NCI-H2227 (cell line): ENCODE measurements around the gene PLA2G4B.
"Not testable (repeated sequence)": the region's sequence is repeated elsewhere in the genome, so short reads cannot be mapped to it uniquely, and the experiment has no call there.

Source experiments
- DNase-seq: peaks from one replicate; lab custom pipeline; 2025; ENCODE audit not compliant: unreplicated experiment; lab: John Stamatoyannopoulos, UW

PLA2G4B gene

DNA sequence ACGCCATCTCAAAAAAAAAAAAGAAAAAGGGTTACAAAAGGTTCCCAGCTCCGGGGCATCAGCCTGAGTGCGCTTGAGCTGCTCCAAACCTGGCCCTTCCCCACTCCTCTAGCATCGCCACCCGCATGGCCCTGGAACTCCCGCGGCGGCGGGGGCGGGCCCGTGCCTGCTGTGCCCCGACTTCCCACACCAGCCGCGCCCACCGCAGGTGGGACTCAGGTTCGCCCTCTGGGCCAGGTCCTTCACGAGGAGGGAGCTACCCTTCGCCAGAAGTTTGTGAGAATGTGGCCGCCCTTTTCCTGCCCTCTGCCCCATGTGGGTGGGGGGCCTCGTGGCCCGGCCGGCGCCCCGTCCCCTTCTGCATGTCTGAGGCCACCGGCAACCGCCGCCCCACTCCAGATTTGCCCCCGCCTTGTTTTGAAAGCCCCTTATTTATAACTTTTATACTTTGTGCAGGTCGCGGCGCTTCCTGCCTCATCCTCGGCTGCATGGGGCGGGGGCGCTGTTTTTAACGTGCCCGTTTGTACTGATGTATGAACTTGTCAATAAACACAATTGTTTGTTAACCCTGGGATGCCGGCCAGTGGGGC, 11.3 kb upstream of the PLA2G4B start:
- no peak for DNase-seq

DNA sequence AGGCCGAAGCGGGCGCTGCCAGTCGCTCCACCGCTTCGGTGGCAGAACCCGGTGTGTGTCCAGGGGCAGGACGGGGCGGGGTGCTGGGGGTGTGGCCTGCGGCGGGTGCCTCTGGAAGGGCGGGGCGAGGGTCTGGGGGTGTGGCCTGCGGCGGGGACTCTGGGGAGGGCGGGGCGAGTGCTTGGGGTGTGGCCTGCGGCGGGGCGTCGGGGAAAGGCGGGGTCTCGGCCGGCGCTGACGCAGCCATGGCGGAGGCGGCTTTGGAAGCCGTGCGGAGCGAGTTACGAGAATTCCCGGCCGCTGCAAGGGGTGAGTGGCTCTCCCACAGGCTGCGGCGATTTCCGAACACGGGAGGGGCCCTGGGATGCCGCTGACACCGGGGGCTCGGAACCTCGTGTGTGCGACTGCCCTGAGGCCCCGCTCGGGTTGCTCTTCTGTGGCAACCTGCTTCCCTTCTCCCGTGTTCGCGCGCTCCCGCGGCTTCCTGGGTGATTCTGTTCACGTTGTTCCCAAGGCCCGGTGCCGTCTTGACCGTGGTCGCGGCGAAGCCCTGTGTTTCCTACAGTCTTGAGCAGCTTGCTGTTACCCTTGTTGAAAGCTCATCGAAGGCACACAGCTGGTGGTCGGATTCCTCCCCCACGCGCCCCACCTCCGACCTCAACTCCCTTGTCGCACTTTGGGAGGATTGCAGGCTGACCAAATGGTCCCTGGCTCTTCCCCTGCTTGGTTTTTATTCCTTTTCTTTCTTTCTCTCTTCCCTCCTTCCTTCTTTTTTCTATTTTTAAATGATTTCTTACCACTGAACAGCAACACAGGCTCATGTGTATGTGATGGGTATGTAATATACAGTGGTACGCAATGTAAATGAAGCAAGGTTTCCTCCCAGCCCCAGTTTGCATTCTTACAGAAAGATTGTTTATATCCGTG, 10.5 kb upstream of the PLA2G4B start, which contains the start of gene JMJD7:
Gene JMJD7, plus strand, starts transcription at position 213 of the 927 bp plus-strand sequence. Its CDS starts 33 bp downstream, at position 246.
- peak; percentile 85 for DNase-seq

DNA sequence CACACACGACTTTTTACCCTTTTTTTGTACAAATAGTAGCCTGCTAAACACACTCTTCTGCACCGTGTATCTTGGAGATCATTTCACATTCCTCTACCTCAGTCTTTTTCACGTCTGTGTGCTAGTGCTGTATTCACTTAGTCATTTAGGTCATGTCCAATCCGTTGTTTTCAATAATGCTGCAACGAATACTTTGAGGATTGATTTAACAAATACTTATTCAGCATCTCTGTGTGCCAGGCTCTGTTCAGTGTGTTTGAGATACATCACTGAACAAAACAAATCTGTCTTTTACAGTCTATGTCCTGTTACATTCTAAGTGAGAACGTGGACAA, 9.9 kb upstream of the PLA2G4B start:
- no peak for DNase-seq

DNA sequence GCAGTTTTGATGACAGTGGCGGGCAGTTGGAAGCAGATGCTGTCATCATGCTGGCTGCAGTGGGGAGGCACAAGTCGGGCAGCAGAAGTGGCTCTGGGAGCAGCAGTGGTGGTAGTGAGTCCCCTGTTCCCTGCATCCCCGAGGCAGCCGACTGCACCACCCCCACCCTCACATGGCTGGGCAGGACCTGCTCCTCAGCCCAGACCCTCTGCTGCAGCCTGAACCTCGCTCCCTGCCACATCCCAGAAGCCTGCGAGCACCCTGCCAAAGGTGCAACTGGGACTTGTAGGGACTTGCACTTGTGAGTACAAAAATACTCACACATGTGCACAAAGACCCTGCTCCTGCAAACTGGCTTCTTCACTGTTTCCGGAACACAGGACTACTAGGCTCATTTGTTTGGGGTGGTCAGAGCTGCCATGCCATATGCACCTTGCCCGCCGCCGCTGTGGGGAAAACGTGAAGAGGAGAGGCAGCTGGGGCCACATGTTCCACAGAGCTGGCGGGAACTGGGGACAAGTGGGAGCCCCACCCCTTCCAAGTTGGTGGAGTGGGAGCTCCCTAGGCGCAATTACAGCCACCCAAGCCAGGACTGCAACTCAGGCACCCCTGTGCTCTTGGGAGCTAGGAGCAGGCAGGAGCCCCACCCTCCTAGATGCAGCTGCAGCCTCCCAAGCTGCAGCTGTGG, 8.5 kb upstream of the PLA2G4B start:
- no peak for DNase-seq

DNA sequence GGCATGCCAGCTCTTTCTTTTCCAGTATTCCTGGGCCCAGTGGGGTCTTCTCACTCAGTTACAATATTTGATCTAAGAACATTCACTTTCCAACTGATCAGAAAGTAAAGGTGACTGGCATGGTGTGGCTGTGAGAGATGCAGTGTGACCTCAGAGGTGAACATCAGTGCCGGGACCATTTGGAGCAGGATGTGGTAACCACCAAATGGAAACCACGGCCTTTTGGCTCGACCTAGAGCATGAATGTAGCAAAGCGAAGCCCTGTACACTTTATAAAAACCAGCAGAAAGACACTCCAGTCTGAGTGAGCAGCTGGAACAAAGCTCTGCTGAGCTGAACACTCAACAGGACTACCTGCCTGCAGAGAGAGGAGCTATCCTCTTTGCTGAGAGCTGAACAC, 7.4 kb upstream of the PLA2G4B start:
- DNase-seq = not testable (repeated sequence)

DNA sequence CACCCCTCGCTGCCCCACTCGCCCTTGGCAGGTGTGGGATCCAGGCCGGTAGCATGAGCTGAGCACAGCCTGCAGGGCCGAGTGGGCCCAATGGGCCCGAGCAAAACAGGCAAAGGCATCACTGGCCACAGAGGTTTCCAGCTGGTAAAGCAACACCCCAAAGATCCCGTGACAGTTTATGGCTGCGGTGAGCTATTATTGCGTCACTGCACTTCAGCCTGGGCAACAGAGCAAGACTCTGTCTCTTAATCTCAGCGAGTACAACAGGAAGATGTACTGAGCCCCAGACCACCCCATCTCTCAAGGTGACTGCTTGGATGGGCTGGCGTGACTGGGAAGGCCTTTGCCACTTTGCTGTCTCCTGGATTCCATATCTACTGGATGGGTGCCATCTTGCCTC, 6.4 kb upstream of the PLA2G4B start:
- DNase-seq = no peak

DNA sequence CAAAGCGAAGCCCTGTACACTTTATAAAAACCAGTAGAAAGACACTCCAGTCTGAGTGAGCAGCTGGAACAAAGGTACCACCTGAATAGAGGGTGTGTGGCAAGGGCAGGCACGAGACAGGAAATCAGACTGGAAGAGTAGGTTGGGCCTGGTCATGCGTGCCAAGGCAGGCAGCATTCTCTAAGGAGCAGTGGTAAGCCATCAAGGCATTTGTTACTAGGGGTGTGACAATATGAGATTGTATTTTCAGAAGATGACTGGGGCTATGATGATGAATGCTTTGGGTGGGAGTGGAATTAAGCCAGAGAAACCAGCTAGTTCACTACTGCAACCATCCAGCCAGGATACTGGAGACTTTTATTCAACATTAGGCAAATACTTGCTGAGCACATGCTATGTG, 5.8 kb upstream of the PLA2G4B start:
- DNase-seq = no peak

DNA sequence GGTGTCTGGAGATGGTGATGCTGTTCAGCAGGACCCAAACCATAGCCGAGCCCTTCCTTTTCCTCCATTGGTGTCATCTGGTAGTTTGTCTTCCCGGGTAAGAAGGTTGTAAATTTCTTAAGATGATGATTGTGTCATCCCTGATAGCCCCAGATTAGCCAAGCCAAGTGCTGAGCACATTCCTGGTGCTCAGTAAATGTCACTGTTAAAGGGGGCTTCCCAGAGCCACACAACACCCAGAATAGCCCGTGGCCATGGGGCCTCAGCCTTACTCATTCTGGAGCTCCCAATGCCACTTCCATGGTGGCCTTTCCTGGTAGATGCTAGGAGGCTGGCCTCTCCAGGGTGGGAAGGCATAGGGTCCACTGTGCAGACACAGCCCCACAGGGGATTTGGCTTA, 4.6 kb upstream of the PLA2G4B start:
- no peak for DNase-seq

DNA sequence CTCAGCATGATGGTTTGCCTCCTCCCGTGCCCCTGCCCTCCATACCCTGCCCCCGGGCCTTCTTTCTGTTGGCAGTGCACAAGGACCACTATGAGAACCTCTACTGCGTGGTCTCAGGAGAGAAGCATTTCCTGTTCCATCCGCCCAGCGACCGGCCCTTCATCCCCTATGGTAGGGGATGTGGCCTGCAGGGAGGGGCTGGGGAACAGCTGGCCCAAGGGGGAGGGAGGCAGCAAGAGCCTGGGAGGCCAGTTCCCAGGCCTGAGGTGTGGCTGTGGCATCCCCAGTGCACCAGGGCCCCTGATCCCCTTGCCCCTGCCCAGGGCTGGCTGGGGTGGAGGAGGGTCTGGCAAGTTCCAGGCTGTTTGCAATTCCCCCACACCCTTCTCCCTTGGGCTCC, 2.6 kb upstream of the PLA2G4B start:
- DNase-seq = no peak

DNA sequence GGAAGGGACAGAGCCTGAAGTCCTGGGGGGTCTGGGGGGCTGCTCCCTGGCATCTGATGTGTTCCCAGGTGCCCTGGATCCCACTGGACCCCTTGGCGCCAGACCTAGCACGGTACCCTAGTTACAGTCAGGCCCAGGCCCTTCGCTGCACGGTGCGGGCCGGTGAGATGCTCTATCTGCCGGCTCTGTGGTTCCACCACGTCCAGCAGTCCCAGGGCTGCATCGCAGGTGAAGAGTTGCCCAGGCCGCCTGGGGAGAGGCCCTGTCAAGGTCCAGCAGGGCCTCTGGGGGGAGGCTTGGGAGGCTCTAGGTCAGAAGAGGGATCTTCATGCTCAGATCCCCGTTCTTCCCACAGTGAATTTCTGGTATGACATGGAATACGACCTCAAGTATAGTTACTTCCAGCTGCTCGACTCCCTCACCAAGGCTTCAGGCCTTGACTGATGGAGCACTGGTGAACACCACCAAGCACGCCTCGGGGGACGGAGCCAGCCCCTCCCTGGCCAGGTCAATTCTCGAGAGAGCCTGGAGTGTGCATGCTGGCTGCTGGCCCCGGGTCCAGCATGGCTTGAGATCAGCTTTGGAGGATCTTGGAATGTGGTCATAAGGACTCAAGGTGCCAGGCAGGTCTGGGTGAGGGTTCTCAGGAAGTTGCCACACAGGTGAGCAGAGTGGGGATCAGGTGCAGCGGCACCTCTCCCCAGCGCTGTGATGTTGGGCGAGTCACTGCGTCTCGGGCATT, 1.8 kb upstream of the PLA2G4B start:
- DNase-seq = no peak

DNA sequence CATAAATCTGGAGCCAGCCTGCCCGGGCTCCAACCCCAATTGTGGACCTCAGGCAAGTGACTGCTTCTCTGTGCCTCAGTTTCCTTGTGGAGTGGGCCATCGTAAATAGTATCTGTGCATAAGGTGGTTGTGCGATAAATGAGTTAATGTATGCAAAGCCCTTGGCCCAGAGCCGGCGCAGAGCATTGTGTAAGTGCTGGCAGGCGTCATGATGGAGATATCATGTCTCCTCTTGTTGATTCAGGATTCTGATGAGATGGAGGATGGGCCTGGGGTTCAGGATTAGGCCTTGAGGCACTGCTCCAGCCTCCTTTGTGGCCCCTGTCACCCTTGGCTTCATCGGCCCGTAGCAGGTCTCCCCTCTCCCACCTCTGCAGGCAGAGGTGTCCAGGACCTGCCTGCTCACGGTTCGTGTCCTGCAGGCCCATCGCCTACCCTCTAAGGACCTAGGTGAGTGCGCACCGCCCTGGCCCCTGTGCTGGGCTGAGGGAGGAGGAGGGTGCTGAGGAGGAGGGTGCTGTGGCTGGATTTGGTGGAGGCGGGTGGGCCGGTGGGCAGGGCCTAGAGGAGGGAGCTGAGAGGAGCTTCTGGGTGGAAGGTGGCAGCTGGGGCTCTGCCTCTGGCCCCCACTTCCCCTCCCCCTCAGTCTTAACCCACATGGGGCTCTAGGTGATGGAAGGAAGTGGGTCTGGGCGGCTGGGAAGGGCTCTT, 1.3 kb downstream of the PLA2G4B start:
- no peak for DNase-seq

DNA sequence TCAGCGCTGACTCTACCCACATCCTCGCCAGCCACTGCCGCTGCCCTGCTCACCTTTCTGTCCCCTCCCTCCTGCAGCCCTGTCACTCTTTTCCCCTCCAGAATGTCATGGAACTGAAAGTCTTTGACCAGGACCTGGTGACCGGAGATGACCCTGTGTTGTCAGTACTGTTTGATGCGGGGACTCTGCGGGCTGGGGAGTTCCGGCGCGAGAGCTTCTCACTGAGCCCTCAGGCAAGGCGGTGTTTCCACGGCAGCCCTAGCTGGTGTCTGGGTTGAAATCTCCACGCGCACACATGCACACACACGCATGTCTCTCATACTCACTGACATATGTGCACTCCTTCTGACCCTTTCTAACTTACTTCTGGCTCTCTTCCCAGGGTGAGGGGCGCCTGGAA, 2.0 kb downstream of the PLA2G4B start:
- no peak for DNase-seq

DNA sequence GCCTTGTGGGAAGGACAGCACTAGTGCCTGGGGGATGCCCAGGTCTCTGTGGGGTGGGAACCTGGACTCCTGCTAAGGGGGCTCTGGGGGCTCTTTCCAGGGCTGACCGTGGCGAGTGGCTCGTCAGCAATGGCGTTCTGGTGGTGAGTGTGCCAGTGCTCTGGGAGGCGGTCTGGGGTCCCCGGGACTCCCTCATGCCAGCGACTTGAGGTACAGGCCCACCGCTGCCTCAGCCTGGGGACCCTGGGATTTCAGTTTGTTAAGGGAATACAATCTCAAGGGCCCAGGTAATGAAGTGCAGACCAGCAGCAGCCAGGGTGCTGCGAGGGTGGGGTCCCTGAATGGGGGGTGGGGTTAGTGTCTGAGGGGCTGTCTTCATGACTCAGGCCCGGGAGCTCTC, 2.5 kb downstream of the PLA2G4B start:
- DNase-seq = no peak

DNA sequence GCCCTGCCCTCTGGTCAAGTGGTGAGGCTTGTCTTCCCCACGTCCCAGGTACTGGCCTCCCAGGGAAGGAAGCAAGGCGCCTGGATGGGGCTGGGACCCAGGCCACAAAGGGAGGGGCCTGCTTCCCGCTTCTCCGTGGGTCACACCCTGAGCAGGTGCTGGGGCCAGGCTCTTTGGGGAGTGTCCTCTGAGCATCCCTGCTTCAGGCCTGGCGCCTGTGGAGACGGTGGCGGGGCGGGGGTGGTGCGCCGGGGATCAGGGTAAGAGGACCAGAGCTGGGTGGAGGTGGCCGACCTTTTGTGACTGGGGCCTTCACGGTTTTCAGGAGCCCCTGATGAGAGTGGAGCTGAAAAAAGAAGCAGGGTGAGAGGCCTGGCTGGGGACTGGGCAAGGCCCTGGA, 3.6 kb downstream of the PLA2G4B start:
- no peak for DNase-seq

DNA sequence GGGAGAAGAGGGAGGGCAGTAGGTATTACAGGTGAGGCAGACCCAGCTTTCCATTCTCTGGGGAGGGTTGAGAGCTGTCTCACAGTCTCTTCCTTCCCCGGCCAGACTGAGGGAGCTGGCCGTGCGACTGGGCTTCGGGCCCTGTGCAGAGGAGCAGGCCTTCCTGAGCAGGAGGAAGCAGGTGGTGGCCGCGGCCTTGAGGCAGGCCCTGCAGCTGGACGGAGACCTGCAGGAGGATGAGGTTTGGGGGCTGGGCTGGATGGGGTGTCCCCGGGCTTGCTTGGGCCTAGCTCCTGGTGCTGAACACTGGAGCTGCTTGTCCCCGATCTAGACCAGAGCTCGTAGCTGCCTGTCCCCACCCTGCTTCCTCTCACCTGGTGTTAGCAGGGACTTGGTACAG, 4.9 kb downstream of the PLA2G4B start:
- DNase-seq = no peak

DNA sequence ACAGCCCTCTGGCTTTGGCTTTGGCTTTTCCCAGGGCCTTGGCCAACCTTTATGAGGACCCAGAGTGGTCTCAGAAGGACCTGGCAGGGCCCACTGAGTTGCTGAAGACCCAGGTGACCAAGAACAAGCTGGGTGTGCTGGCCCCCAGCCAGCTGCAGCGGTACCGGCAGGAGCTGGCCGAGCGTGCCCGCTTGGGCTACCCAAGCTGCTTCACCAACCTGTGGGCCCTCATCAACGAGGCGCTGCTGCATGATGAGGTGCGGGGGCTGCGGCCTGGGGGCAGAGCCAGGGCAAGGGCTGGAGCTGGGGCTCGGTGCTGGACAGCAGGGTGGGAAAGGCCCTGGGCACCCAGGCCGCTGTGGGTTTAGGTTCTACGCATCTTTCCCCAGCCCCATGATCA, 6.2 kb downstream of the PLA2G4B start:
- DNase-seq = no peak

DNA sequence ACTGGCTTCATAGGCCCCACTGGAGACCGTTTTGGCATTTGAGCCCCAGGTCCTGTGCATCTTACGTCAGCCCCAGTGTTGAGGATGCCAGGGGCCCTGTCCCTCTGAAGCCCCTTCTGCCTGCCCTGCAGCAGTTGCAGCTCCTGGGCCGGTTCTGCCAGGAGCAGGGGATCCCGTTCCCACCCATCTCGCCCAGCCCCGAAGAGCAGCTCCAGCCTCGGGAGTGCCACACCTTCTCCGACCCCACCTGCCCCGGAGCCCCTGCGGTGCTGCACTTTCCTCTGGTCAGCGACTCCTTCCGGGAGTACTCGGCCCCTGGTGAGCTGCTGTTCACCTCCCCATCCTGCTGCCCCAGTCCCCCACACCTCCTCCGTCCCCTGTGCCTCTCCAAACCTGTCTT, 8.6 kb downstream of the PLA2G4B start:
- no peak for DNase-seq

DNA sequence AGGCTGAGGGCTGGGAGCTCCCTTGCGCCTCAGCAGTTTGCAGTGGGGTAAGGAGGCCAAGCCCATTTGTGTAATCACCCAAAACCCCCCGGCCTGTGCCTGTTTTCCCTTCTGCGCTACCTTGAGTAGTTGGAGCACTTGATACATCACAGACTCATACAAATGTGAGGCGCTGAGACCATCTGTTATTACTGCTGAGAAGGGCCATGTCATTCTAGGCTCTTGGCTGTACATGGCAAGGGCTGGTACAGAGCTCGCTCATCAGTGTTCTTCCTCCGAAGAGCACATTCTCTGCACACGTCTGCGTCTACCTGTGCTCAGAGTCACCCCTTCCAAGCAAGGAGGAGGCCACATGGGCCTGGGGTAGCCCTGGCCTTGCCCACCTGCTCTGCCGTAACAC, 9.3 kb downstream of the PLA2G4B start:
- DNase-seq = no peak

DNA sequence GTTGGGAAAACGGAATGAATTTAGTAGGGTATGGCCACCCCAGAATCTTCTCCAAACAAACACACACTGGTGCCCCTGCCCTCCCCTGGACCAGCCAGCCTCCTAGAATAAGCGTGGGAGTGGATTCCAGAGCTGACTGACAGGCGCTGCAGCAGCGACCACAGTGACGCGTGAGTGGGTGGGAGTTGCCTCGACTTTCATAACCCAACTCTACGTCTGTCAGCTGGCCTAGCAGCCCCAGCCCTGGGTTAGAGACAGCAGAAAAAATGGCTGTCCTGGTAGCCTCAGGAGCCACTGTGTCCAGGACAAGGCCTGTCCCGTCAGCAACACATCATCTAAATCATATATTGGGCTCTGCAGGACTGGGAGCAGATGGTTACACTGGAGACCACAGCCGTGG, 10.0 kb downstream of the PLA2G4B start:
- DNase-seq = no peak

DNA sequence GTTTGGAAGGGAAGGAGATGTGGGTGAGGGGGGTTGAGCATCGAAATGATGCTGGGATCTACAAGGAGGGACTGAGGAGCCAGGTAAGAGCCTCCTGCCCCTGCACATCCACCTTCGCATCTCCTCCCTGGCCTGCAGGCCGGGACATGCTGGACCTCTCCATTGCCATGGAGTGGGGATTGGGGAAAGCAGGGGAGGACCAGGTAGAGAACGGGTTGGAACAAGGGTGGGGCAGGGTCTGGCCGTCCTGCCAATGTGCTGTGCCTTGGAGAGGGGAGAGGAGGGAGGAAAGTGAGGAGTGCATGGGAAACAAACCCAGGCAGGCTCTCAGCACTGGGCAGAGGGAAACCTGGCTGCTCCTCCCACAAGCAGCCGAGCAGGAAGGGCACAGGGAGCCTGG, 10.6 kb downstream of the PLA2G4B start:
- DNase-seq = no peak

DNA sequence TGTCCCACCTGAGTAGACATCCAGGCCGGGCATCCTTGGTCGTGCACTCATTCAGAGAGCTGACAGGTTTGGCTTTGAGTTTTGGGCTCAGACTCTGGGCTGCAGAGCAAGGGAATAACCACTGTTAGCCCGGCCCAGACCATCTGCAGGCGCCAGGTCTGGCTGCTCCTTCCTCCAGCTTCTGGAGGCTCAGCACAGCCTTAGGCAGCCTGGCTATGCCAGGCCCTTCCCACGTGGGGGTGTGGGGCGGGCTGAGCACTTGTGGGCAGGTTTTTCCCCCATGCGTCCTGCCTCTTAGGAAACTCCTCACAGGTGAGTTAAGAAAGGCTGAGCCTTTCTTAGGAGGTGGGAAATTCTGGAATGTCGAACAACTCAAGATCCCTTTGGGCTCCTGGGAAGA, 11.2 kb downstream of the PLA2G4B start:
- no peak for DNase-seq
